Measurements from ENCODE around the gene F12. TPM values are rescaled to one million over a fixed set of nuclear protein-coding genes. Genes with fewer than 3 reads are reported as not detected.

The F12 gene
- total RNA-seq, 4 donors from 2014 or later: 0.59 to 4.5 TPM; not detected in 2

- DNase-seq (ENCODE audit: low spot score in 2 of 2): no peak
- Histone ChIP-seq H3K9me3 (no peaks in the 10 kb centered on the region), H3K27me3 (no peaks in the 10 kb centered on the region), H3K36me3 (peaks cover 0 to 53% (median 31%) of the 10 kb centered on the region in 3 donors), H3K27ac (peak overlapping the region in 1 of 4 donors; percentile 68), H3K4me1 (peaks cover 0 to 55% (median 43%) of the 10 kb centered on the region in 4 donors), H3K4me3 (no peak overlapping the region)
- 84% methylated on average over 25 to 26 of the region's 26 CpGs for WGBS, 2 donors
- no peak for TF ChIP-seq EP300 (IDR thresholded peaks at IDR 0.05)
- no peak for TF ChIP-seq CTCF (IDR thresholded peaks at IDR 0.05)
- TF ChIP-seq POLR2A (IDR thresholded peaks at IDR 0.05): no peak
These were observed 21.0 kb upstream of the F12 start for GRCh38 chr5:177430140-177430951.

- peak overlapping the region in 3 of 4 donors; percentile 54 to 69 (median 62) for H3K27ac ChIP-seq
- H3K4me3 ChIP-seq: no peak overlapping the region
- peak; percentile 29 to 48 for DNase-seq (ENCODE audit: low spot score in 2 of 2)
- no peaks in the 10 kb centered on the region for H3K27me3 ChIP-seq
- 77 to 81% methylated on average over 6 of the region's 6 CpGs for WGBS, 2 donors
- TF ChIP-seq POLR2A (IDR thresholded peaks at IDR 0.05) (no peak), EP300 (IDR thresholded peaks at IDR 0.05) (peak in 1 of 2 donors; percentile 48)
- peaks cover 0 to 44% (median 24%) of the 10 kb centered on the region in 3 donors for H3K36me3 ChIP-seq
- no peaks in the 10 kb centered on the region for H3K9me3 ChIP-seq
- peaks cover 0 to 57% (median 45%) of the 10 kb centered on the region in 4 donors for H3K4me1 ChIP-seq
These were observed 20.1 kb upstream of the F12 start for GRCh38 chr5:177429248-177430040.

GRCh38 chr5:177428574-177429217 is 19.3 kb upstream of the F12 start:
- DNase-seq (ENCODE audit: low spot score in 2 of 2): no peak
- H3K4me1 ChIP-seq: peaks cover 0 to 57% (median 45%) of the 10 kb centered on the region in 4 donors
- peaks cover 0 to 37% (median 17%) of the 10 kb centered on the region in 3 donors for H3K36me3 ChIP-seq
- TF ChIP-seq POLR2A (IDR thresholded peaks at IDR 0.05) (no peak), CTCF (IDR thresholded peaks at IDR 0.05) (no peak), EP300 (IDR thresholded peaks at IDR 0.05) (no peak)
- no peaks in the 10 kb centered on the region for H3K27me3 ChIP-seq
- no peak overlapping the region for H3K4me3 ChIP-seq
- 80 to 91% methylated on average over 10 of the region's 10 CpGs for WGBS, 2 donors
- no peaks in the 10 kb centered on the region for H3K9me3 ChIP-seq
- H3K27ac ChIP-seq: peak overlapping the region in 3 of 4 donors; percentile 54 to 69 (median 62)

GRCh38 chr5:177427919-177428573 is 18.7 kb upstream of the F12 start:
- Histone ChIP-seq H3K27me3 (no peaks in the 10 kb centered on the region), H3K4me3 (peak overlapping the region in 3 of 4 donors; percentile 1 to 89 (median 63)), H3K9me3 (no peaks in the 10 kb centered on the region), H3K27ac (peak overlapping the region in 3 of 4 donors; percentile 93 to 96 (median 95)), H3K4me1 (peaks cover 0 to 57% (median 44%) of the 10 kb centered on the region in 4 donors), H3K36me3 (peaks cover 0 to 30% (median 10%) of the 10 kb centered on the region in 3 donors)
- TF ChIP-seq CTCF (IDR thresholded peaks at IDR 0.05) (no peak), EP300 (IDR thresholded peaks at IDR 0.05) (no peak), POLR2A (IDR thresholded peaks at IDR 0.05) (no peak)
- no peak for DNase-seq (ENCODE audit: low spot score in 2 of 2)
- 73 to 81% methylated on average over 10 of the region's 11 CpGs for WGBS, 2 donors
